OCI-LY3 (cell line): ENCODE data around the gene MYB.

ENCODE experiments used
- H2AFZ ChIP-seq: fragments of 200-600, 300-600 bp; shearing (Covaris generic); 2 replicates; pipeline ENCODE4 v1.6.0; 2014; ENCODE audit warnings: antibody characterized with exemption, low read depth, low read length
- H3K27ac ChIP-seq: fragments of 200-600, 300-600 bp; sonication (generic); 2 replicates; pipeline ENCODE4 v1.5.1; 2014; ENCODE audit warnings: mild to moderate bottlenecking, low read length, moderate library complexity, mixed read lengths
- H3K27me3 ChIP-seq: fragments of 200-600, 300-600 bp; sonication (generic); 2 replicates; pipeline ENCODE4 v1.6.1; 2014; ENCODE audit warnings: low read depth, low read length, mixed read lengths
- H3K36me3 ChIP-seq: fragments of 200-600, 300-600 bp; sonication (generic); replicated peaks from 2 replicates; pipeline ENCODE3; 2014; ENCODE audit warnings: low read depth, low read length, mixed read lengths
- H3K4me1 ChIP-seq: fragments of 300-600, 200-600 bp; sonication (generic); 2 replicates; pipeline ENCODE4 v1.6.1; 2014; ENCODE audit warnings: low read length, mixed read lengths
- H3K4me2 ChIP-seq: fragments of 200-600, 300-600 bp; sonication (generic); 2 replicates; pipeline ENCODE4 v1.6.1; 2014; ENCODE audit warnings: low read length, mixed read lengths
- H3K4me3 ChIP-seq: fragments of 300-600, 200-600 bp; sonication (generic); 2 replicates; pipeline ENCODE4 v1.5.1; 2014; ENCODE audit warnings: antibody characterized with exemption, mild to moderate bottlenecking, low read length, moderate library complexity
- H3K79me2 ChIP-seq: fragments of 300-600, 200-600 bp; shearing (Covaris generic); 2 replicates; pipeline ENCODE4 v1.6.1; 2014; ENCODE audit warnings: mild to moderate bottlenecking, low read length, mixed read lengths
- H3K9ac ChIP-seq: fragments of 300-600, 200-600 bp; shearing (Covaris generic); 2 replicates; pipeline ENCODE4 v1.6.0; 2014; ENCODE audit warnings: mild to moderate bottlenecking, low read length, moderate library complexity
- H3K9me3 ChIP-seq: fragments of 200-600, 300-600 bp; shearing (Covaris generic); 2 replicates; pipeline ENCODE4 v1.6.1; 2014; ENCODE audit warnings: low read length, mixed read lengths; ENCODE audit not compliant: insufficient read depth
- H4K20me1 ChIP-seq: fragments of 200-600, 300-600 bp; sonication (generic); 2 replicates; pipeline ENCODE4 v1.6.1; 2016; ENCODE audit warnings: low read length, mixed read lengths; ENCODE audit not compliant: insufficient read depth
- EZH2phosphoT487 ChIP-seq: fragments of 200-600 bp; shearing (Covaris generic); IDR thresholded peaks from 2 replicates; pipeline ENCODE4 v1.6.1; 2018; ENCODE audit warnings: antibody characterized with exemption, mixed run types, low read depth
- TF ChIP-seq, protein P1 (sequence below): fragments of 200-600, 300-600 bp; sonication (generic); IDR thresholded peaks from 2 replicates; pipeline ENCODE4 v1.5.1; 2014; ENCODE audit warnings: antibody characterized with exemption, low read length, low read depth

Gene MYB

DNA sequence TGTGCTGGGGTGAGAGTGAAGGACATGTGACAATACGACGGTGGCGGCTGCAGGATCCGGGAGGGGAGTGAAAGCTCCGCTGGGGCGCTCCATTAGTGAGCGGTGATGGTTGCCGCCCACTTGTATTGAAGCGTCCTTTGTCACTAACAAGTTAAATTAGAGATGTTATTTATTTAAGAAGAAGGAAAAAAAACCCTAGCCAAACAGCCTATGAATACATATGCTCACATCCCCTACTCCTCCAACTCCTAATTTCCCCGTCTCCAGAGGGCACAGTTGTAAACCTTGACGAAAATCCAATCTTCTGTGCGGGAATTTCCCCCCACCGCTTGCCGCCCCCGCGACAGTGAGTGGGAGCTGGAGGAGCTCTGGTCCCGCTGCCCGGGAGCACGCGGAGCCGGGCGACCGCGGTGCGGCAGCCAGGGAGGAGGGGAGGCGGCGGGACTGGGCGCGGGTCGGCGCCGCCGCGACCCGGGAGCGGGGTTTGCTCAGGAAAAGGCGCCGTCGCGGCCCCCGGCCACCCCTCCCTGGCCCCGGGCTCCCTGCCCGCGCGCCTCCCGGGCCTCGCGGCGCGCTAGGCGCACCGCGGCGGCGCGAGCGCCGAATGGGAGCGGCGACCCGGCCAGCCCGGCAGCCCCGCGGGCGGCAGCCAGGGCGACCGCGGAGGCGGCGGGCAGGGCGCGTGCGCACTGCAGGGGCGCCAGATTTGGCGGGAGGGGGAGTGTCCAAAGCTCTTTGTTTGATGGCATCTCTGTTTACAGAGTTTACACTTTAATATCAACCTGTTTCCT, at the start of gene MYB:
MYB (plus strand) TSS at position 767 of the 791 bp plus-strand sequence. CDS start 206 bp downstream, outside the sequence.
- H3K4me3 ChIP-seq = peak within 1 kb of the TSS; percentile 90
- peak within 1 kb of the TSS; percentile 100 for H3K4me2 ChIP-seq
- peaks cover 13% of the 10 kb centered on the region for H4K20me1 ChIP-seq
- peaks cover 62% of the 10 kb centered on the region for H3K79me2 ChIP-seq
- TF ChIP-seq, protein P1, sequence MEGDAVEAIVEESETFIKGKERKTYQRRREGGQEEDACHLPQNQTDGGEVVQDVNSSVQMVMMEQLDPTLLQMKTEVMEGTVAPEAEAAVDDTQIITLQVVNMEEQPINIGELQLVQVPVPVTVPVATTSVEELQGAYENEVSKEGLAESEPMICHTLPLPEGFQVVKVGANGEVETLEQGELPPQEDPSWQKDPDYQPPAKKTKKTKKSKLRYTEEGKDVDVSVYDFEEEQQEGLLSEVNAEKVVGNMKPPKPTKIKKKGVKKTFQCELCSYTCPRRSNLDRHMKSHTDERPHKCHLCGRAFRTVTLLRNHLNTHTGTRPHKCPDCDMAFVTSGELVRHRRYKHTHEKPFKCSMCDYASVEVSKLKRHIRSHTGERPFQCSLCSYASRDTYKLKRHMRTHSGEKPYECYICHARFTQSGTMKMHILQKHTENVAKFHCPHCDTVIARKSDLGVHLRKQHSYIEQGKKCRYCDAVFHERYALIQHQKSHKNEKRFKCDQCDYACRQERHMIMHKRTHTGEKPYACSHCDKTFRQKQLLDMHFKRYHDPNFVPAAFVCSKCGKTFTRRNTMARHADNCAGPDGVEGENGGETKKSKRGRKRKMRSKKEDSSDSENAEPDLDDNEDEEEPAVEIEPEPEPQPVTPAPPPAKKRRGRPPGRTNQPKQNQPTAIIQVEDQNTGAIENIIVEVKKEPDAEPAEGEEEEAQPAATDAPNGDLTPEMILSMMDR = no peak
- TF ChIP-seq EZH2phosphoT487 = no peak
- peaks cover 55% of the 10 kb centered on the region for H3K4me1 ChIP-seq
- H3K9ac ChIP-seq = peak within 1 kb of the TSS; percentile 98
- no peak within 1 kb of the TSS for H2AFZ ChIP-seq
- no peaks in the 10 kb centered on the region for H3K27me3 ChIP-seq
- no peaks in the 10 kb centered on the region for H3K9me3 ChIP-seq
- H3K27ac ChIP-seq = peak within 1 kb of the TSS; percentile 100
- H3K36me3 ChIP-seq = peaks cover 33% of the 10 kb centered on the region

DNA sequence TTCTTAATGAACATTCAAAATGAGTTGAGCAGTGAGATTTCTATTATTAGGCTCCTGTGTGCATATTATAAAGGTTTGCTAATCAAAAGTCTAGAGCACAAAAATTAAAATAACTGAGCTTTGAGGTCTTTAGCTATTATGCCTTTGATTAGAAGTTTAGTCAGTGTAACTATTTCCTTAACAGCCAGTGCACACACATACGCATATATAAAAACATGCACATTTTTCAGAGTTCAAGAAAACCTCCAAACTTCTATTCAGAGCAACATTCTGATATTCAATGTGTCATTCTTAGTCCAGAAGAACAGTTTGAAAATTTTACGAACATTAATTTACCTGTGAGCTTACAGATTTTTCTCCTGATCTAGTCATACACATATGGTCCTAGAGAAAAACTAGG, 48.3 kb upstream of the MYB start:
- Histone ChIP-seq H3K27ac (no peak overlapping the region), H3K36me3 (peaks cover 14% of the 10 kb centered on the region), H3K4me1 (peaks cover 32% of the 10 kb centered on the region), H3K9ac (no peak overlapping the region), H3K79me2 (no peaks in the 10 kb centered on the region), H3K4me3 (no peak overlapping the region), H3K27me3 (no peaks in the 10 kb centered on the region), H2AFZ (no peak overlapping the region), H3K4me2 (no peak overlapping the region), H4K20me1 (peaks cover 2% of the 10 kb centered on the region; the same call in 1 of the 2 replicates), H3K9me3 (no peaks in the 10 kb centered on the region)
- TF ChIP-seq, protein P1 = no peak
- no peak for TF ChIP-seq EZH2phosphoT487

DNA sequence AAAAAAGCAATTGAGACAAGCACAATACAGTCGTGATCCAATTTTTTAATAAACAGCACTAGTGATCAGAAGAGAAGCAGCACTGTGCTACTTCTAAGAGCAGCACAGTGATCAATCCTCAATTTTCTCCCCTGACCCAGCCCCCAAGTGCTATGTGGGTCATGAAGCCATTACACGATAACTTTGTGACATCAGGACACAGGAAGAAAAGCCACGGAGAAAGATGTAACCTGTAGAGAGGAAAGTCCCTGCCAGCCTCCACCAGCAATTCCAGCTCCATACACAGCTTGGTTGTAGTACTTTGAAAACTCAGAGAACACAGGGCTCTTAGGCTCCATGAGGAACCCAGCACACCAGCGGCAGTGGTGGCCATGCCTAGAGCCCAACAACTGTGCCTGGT, 45.3 kb upstream of the MYB start:
- TF ChIP-seq, protein P1 = no peak
- TF ChIP-seq EZH2phosphoT487 = no peak
- peaks cover 7% of the 10 kb centered on the region for H3K36me3 ChIP-seq
- no peak overlapping the region for H3K27ac ChIP-seq
- H3K4me3 ChIP-seq = no peak overlapping the region
- peaks cover 3% of the 10 kb centered on the region; the same call in 1 of the 2 replicates for H4K20me1 ChIP-seq
- H3K27me3 ChIP-seq = no peaks in the 10 kb centered on the region
- no peaks in the 10 kb centered on the region for H3K9me3 ChIP-seq
- no peak overlapping the region for H2AFZ ChIP-seq
- no peak overlapping the region for H3K9ac ChIP-seq
- H3K4me2 ChIP-seq = no peak overlapping the region
- peaks cover 17% of the 10 kb centered on the region for H3K4me1 ChIP-seq
- H3K79me2 ChIP-seq = no peaks in the 10 kb centered on the region

DNA sequence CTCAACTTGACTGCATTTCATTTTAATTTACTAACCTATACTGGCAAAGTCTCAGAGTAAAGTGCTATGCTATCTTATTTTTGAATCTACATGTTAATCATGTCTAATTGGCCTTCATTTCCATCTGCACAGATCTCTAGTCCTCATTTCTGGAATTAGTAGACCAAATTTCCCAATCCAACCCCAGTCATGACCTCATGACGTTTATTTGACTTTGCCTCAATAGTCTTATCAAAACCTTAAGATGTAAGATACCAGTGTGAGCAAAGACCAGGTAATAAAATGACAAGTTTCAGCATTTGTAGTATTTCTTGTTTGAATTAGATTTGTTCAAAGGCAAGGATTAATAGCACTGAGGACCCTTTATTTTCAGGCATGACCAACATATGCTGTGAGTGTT, 43.3 kb upstream of the MYB start:
- TF ChIP-seq, protein P1 = no peak
- no peak for TF ChIP-seq EZH2phosphoT487
- H3K36me3 ChIP-seq = peaks cover 11% of the 10 kb centered on the region
- peaks cover 11% of the 10 kb centered on the region for H3K79me2 ChIP-seq
- H4K20me1 ChIP-seq = 0 out of 2 replicates have a peak, but pooled peaks cover 3% of the 10 kb centered on the region
- no peak overlapping the region for H3K4me3 ChIP-seq
- no peak overlapping the region for H3K9ac ChIP-seq
- no peaks in the 10 kb centered on the region for H3K27me3 ChIP-seq
- no peaks in the 10 kb centered on the region for H3K9me3 ChIP-seq
- H3K4me1 ChIP-seq = peaks cover 27% of the 10 kb centered on the region
- no peak overlapping the region for H3K4me2 ChIP-seq
- H3K27ac ChIP-seq = no peak overlapping the region
- no peak overlapping the region for H2AFZ ChIP-seq
